Measurements from ENCODE around the gene NOP9. TPM values are rescaled to one million over a fixed set of nuclear protein-coding genes. Genes with fewer than 3 reads are reported as not detected.

NOP9 gene
- total RNA-seq, 1 donor from 2014 or later, result 22.4 TPM

- H3K9me3 ChIP-seq (ENCODE audit: control insufficient read depth in 3 of 3, low read length in 3 of 3), result no peaks in the 10 kb centered on the region
- H3K27me3 ChIP-seq (ENCODE audit: control insufficient read depth in 3 of 3, insufficient read depth in 3 of 3, low read length in 3 of 3), result peaks cover 4 to 17% (median 7%) of the 10 kb centered on the region in 3 donors
- H3K27ac ChIP-seq (ENCODE audit: low read depth, low read length), result no peak overlapping the region
Measured at GRCh38 chr14:24356208-24356607, 56.6 kb downstream of the NOP9 start.

More at GRCh38 chr14:24356208-24356607, 56.6 kb downstream of the NOP9 start:
- Histone ChIP-seq H3K36me3 (ENCODE audit: control insufficient read depth in 3 of 3, insufficient read depth in 3 of 3, low read length in 3 of 3) (no peaks in the 10 kb centered on the region), H3K9ac (ENCODE audit: low read depth in 1 of 3, low read length in 3 of 3) (no peak overlapping the region), H3K4me1 (ENCODE audit: control insufficient read depth in 3 of 3, insufficient read depth in 3 of 3, low read length in 3 of 3) (no peaks in the 10 kb centered on the region), H3K4me3 (ENCODE audit: low read length in 3 of 3) (no peak overlapping the region)

Small RNA genes lying within 50 kb of the gene (small RNA-seq; reads per million reads assigned to genes)
- gene RF00026, result not detected

Other genes with a start within 250 kb of the NOP9 start
- under 0.01 TPM for gene CARMIL3, start 247.8 kb upstream of the NOP9 start, total RNA-seq
- gene CPNE6, start 228.3 kb upstream of the NOP9 start, total RNA-seq, result not detected
- gene PCK2, start 205.5 kb upstream of the NOP9 start, total RNA-seq, result 3.7 TPM
- gene DCAF11, start 185.1 kb upstream of the NOP9 start, total RNA-seq, result 85.6 TPM
- 2.1 TPM for gene NRL, start 184.9 kb upstream of the NOP9 start, total RNA-seq
- gene FITM1, start 169.2 kb upstream of the NOP9 start, total RNA-seq, result 172 TPM
- 89.8 TPM for gene PSME1, start 163.7 kb upstream of the NOP9 start, total RNA-seq
- 12.0 TPM for gene EMC9, start 158.3 kb upstream of the NOP9 start, total RNA-seq
- gene PSME2, start 153.2 kb upstream of the NOP9 start, total RNA-seq, result 58.5 TPM
- 33.4 TPM for gene RNF31, start 152.4 kb upstream of the NOP9 start, total RNA-seq
- gene IRF9, start 138.6 kb upstream of the NOP9 start, total RNA-seq, result 50.6 TPM
- 2.1 TPM for gene REC8, start 127.8 kb upstream of the NOP9 start, total RNA-seq
- 32.9 TPM for gene IPO4, start 111.0 kb upstream of the NOP9 start, total RNA-seq
- gene TM9SF1, start 104.4 kb upstream of the NOP9 start, total RNA-seq, result 18.3 TPM
- 0.52 TPM for gene TSSK4, start 94.2 kb upstream of the NOP9 start, total RNA-seq
- gene CHMP4A, start 86.4 kb upstream of the NOP9 start, total RNA-seq, result 29.2 TPM
- gene MDP1, start 83.8 kb upstream of the NOP9 start, total RNA-seq, result 9.9 TPM
- gene NEDD8, start 67.5 kb upstream of the NOP9 start, total RNA-seq, result 81.9 TPM
- gene GMPR2, start 66.9 kb upstream of the NOP9 start, total RNA-seq, result 49.6 TPM
- gene TINF2, start 57.2 kb upstream of the NOP9 start, total RNA-seq, result 34.4 TPM
- gene TGM1, start 36.7 kb upstream of the NOP9 start, total RNA-seq, result 0.52 TPM
- gene RABGGTA, start 28.3 kb upstream of the NOP9 start, total RNA-seq, result 11.5 TPM
- gene DHRS1, start 70 bp upstream of the NOP9 start, total RNA-seq, result 6.3 TPM
- gene CIDEB, start 8.1 kb downstream of the NOP9 start, total RNA-seq, result 4.7 TPM
- 1.6 TPM for gene LTB4R2, start 10.3 kb downstream of the NOP9 start, total RNA-seq
- gene LTB4R, start 11.7 kb downstream of the NOP9 start, total RNA-seq, result 2.1 TPM
- gene ADCY4, start 35.2 kb downstream of the NOP9 start, total RNA-seq, result 9.9 TPM
- gene RIPK3, start 40.1 kb downstream of the NOP9 start, total RNA-seq, result 1.6 TPM
- 21.4 TPM for gene NFATC4, start 68.3 kb downstream of the NOP9 start, total RNA-seq
- gene NYNRIN, start 99.2 kb downstream of the NOP9 start, total RNA-seq, result 19.3 TPM
- under 0.01 TPM for gene CBLN3, start 129.8 kb downstream of the NOP9 start, total RNA-seq
- 38.1 TPM for gene KHNYN, start 130.1 kb downstream of the NOP9 start, total RNA-seq
- gene SDR39U1, start 142.9 kb downstream of the NOP9 start, total RNA-seq, result 12.0 TPM
- 0.52 TPM for gene CMA1, start 208.4 kb downstream of the NOP9 start, total RNA-seq

All from skeletal muscle tissue (tissue), 5 donors.